ENCODE data around the gene DNAJB5.
"Not testable (repeated sequence)": the region's sequence is repeated elsewhere in the genome, so short reads cannot be mapped to it uniquely, and the experiment has no call there.

Gene DNAJB5

GRCh38 chr9:35001285-35001677 is 11.7 kb downstream of the DNAJB5 start:
- no peak for DNase-seq

- no peak for DNase-seq
These were observed 12.4 kb downstream of the DNAJB5 start for GRCh38 chr9:35001803-35002502.

- DNase-seq: no peak
These were observed 13.1 kb downstream of the DNAJB5 start for GRCh38 chr9:35002623-35003022.

- DNase-seq: not testable (repeated sequence)
These were observed 14.8 kb downstream of the DNAJB5 start for GRCh38 chr9:35004299-35004698.

GRCh38 chr9:35010351-35010958 is 20.9 kb downstream of the DNAJB5 start:
- DNase-seq: no peak

- DNase-seq: no peak
These were observed 25.0 kb downstream of the DNAJB5 start for GRCh38 chr9:35014517-35014916.

- DNase-seq: peak; percentile 13
These were observed 33.9 kb downstream of the DNAJB5 start for GRCh38 chr9:35023443-35023842.

GRCh38 chr9:35026671-35027070 is 37.1 kb downstream of the DNAJB5 start:
- DNase-seq: no peak

- peak; percentile 2 for DNase-seq
These were observed 37.8 kb downstream of the DNAJB5 start for GRCh38 chr9:35027374-35027773.

- no peak for DNase-seq
These were observed 38.3 kb downstream of the DNAJB5 start for GRCh38 chr9:35027860-35028259.

GRCh38 chr9:35028341-35028740 is 38.8 kb downstream of the DNAJB5 start:
- DNase-seq: no peak

- no peak for DNase-seq
These were observed 39.7 kb downstream of the DNAJB5 start for GRCh38 chr9:35029241-35029640.

GRCh38 chr9:35029852-35030251 is 40.3 kb downstream of the DNAJB5 start:
- DNase-seq: no peak

GRCh38 chr9:35033101-35033500 is 43.6 kb downstream of the DNAJB5 start:
- DNase-seq: no peak

GRCh38 chr9:35035851-35036701 is 46.5 kb downstream of the DNAJB5 start:
- peak; percentile 62 for DNase-seq

- no peak for DNase-seq
These were observed 52.6 kb downstream of the DNAJB5 start for GRCh38 chr9:35042081-35042604.

GRCh38 chr9:35042891-35043545 is 53.5 kb downstream of the DNAJB5 start:
- no peak for DNase-seq

GRCh38 chr9:35044071-35044470 is 54.5 kb downstream of the DNAJB5 start:
- DNase-seq: no peak
